ENCODE results near the gene RASSF10.
A peak's percentile ranks its signal among the peaks of the same experiment; 100 is the strongest.

GRCh38 chr11:13016415-13016814, 7.3 kb downstream of the RASSF10 start:
- peak in 2 of 3 experiments; percentile 25 to 76 for TF ChIP-seq CTCF (optimal IDR thresholded peaks at IDR 0.05 in 1 of 3, IDR thresholded peaks at IDR 0.05 in 1 of 3, conservative IDR thresholded peaks at IDR 0.05 in 1 of 3; ENCODE audit: extremely low read depth in 1 of 3, insufficient read depth in 2 of 3, low read length in 3 of 3)
- TF ChIP-seq EZH2 (IDR thresholded peaks at IDR 0.05; ENCODE audit: low read length), result no peak

Data from keratinocyte (primary cell).